ENCODE data around the gene CDC16. TPM values are rescaled to one million over a fixed set of nuclear protein-coding genes. Genes with fewer than 3 reads are reported as not detected.

Gene CDC16
- total and polyA plus RNA-seq, 4 experiments from 2014 or later = 12.9 to 87.9 (median 53.7) TPM

GRCh38 chr13:114226699-114227323 lies 7.9 kb upstream of the CDC16 start:
- Histone ChIP-seq H3K4me1 (ENCODE audit: insufficient read depth, low read length) (peaks cover 34% of the 10 kb centered on the region), H3K36me3 (ENCODE audit: insufficient read depth, low read length) (no peaks in the 10 kb centered on the region), H3K27ac (ENCODE audit: low read depth, low read length) (no peak overlapping the region), H3K27me3 (ENCODE audit: insufficient read depth, low read length) (no peaks in the 10 kb centered on the region), H3K9me3 (ENCODE audit: control insufficient read depth in 1 of 2, low read length in 2 of 2) (no peaks in the 10 kb centered on the region), H3K4me3 (ENCODE audit: low read length in 2 of 2) (no peak overlapping the region)
- Mint-ChIP-seq H3K4me3 (peak overlapping the region; percentile 7 to 74 (median 48)), H3K9me3 (no peaks in the 10 kb centered on the region), H3K4me1 (peaks cover 26 to 45% (median 36%) of the 10 kb centered on the region in 4 donors), H3K36me3 (no peaks in the 10 kb centered on the region), H3K27ac (peak overlapping the region; percentile 69 to 89 (median 78)), H3K27me3 (peaks cover 3% of the 10 kb centered on the region in 2 donors)
- POLR2A ChIA-PET (ENCODE audit: partially characterized antibody) = interaction anchor here (0.9 to 2.7 kb wide), 9 partner anchors 65 to 116 kb away, joined by 3 to 15 read pairs (median 5); no protein-coding TSS in a partner anchor
- intact Hi-C loops (cut with micrococcal nuclease) = loop anchor here (1.0 to 2.0 kb wide), 6 partner anchors 79 to 276 kb away; no protein-coding TSS in a partner anchor
- DNase-seq = peak; percentile 75 to 80 (median 78)
- CTCF ChIA-PET (ENCODE audit: partially characterized antibody) = interaction anchor here (0.8 to 1.8 kb wide), 16 partner anchors 13 to 273 kb away, joined by 3 to 22 read pairs (median 4); no protein-coding TSS in a partner anchor

GRCh38 chr13:114227528-114227927 lies 7.2 kb upstream of the CDC16 start:
- Histone ChIP-seq H3K9me3 (ENCODE audit: control insufficient read depth in 1 of 2, low read length in 2 of 2) (no peaks in the 10 kb centered on the region), H3K4me1 (ENCODE audit: insufficient read depth, low read length) (peaks cover 31% of the 10 kb centered on the region), H3K4me3 (ENCODE audit: low read length in 2 of 2) (no peak overlapping the region), H3K36me3 (ENCODE audit: insufficient read depth, low read length) (no peaks in the 10 kb centered on the region), H3K27me3 (ENCODE audit: insufficient read depth, low read length) (no peaks in the 10 kb centered on the region), H3K27ac (ENCODE audit: low read depth, low read length) (no peak overlapping the region)
- Mint-ChIP-seq H3K36me3 (no peaks in the 10 kb centered on the region), H3K4me1 (peaks cover 24 to 38% (median 30%) of the 10 kb centered on the region in 4 donors), H3K4me3 (peak overlapping the region in 2 of 8 donors; percentile 27 to 69), H3K9me3 (no peaks in the 10 kb centered on the region), H3K27ac (peak overlapping the region in 4 of 7 donors; percentile 0 to 64 (median 20)), H3K27me3 (peaks cover 3% of the 10 kb centered on the region in 2 donors)
- intact Hi-C loops (cut with micrococcal nuclease) = loop anchor here (2.0 kb wide), 1 partner anchor 85 kb away; no protein-coding TSS in a partner anchor
- no peak for DNase-seq
- ChIA-PET CTCF (ENCODE audit: partially characterized antibody) (interaction anchor here (0.6 to 1.8 kb wide), 6 partner anchors 9 to 407 kb away, joined by 4 to 8 read pairs (median 6); no protein-coding TSS in a partner anchor), POLR2A (ENCODE audit: partially characterized antibody) (interaction anchor here (1.2 to 2.7 kb wide), 3 partner anchors 85 to 162 kb away, joined by 4 to 12 read pairs (median 5); no protein-coding TSS in a partner anchor)

GRCh38 chr13:114228176-114228575 lies 6.5 kb upstream of the CDC16 start:
- H3K36me3 Mint-ChIP-seq = no peaks in the 10 kb centered on the region
- ChIA-PET POLR2A (ENCODE audit: partially characterized antibody) (interaction anchor here (0.9 to 2.7 kb wide), 5 partner anchors 86 to 162 kb away, joined by 3 to 12 read pairs (median 4); no protein-coding TSS in a partner anchor), CTCF (ENCODE audit: partially characterized antibody) (interaction anchor here (0.6 to 1.7 kb wide), 4 partner anchors 8 to 408 kb away, joined by 4 to 7 read pairs (median 4); no protein-coding TSS in a partner anchor)
- H3K4me1 ChIP-seq (ENCODE audit: insufficient read depth, low read length) = peaks cover 31% of the 10 kb centered on the region
- peaks cover 3% of the 10 kb centered on the region in 2 donors for H3K27me3 Mint-ChIP-seq
- H3K9me3 ChIP-seq (ENCODE audit: control insufficient read depth in 1 of 2, low read length in 2 of 2) = no peaks in the 10 kb centered on the region
- H3K36me3 ChIP-seq (ENCODE audit: insufficient read depth, low read length) = no peaks in the 10 kb centered on the region
- H3K27me3 ChIP-seq (ENCODE audit: insufficient read depth, low read length) = no peaks in the 10 kb centered on the region
- intact Hi-C loops (cut with micrococcal nuclease) = no loop called here
- H3K9me3 Mint-ChIP-seq = peaks cover 0 to 2% (median 0%) of the 10 kb centered on the region in 8 donors
- no peak overlapping the region for H3K27ac Mint-ChIP-seq
- no peak overlapping the region for H3K4me3 Mint-ChIP-seq
- peaks cover 24 to 35% (median 28%) of the 10 kb centered on the region in 4 donors for H3K4me1 Mint-ChIP-seq
- H3K27ac ChIP-seq (ENCODE audit: low read depth, low read length) = no peak overlapping the region
- H3K4me3 ChIP-seq (ENCODE audit: low read length in 2 of 2) = no peak overlapping the region
- no peak for DNase-seq

GRCh38 chr13:114229506-114229905 lies 5.2 kb upstream of the CDC16 start:
- Mint-ChIP-seq H3K27me3 (peaks cover 3% of the 10 kb centered on the region in 2 donors), H3K4me1 (peaks cover 23 to 34% (median 29%) of the 10 kb centered on the region in 4 donors), H3K36me3 (peaks cover 0 to 1% of the 10 kb centered on the region in 2 donors), H3K4me3 (no peak overlapping the region), H3K27ac (no peak overlapping the region), H3K9me3 (peaks cover 0 to 2% (median 0%) of the 10 kb centered on the region in 8 donors)
- no peak overlapping the region for H3K27ac ChIP-seq (ENCODE audit: low read depth, low read length)
- no peak for DNase-seq
- H3K36me3 ChIP-seq (ENCODE audit: insufficient read depth, low read length) = no peaks in the 10 kb centered on the region
- ChIA-PET POLR2A (ENCODE audit: partially characterized antibody) (interaction anchor here (1.1 to 1.2 kb wide), 2 partner anchors 99 to 119 kb away, joined by 3 to 4 read pairs; no protein-coding TSS in a partner anchor), CTCF (ENCODE audit: partially characterized antibody) (no interaction called here)
- no peak overlapping the region for H3K4me3 ChIP-seq (ENCODE audit: low read length in 2 of 2)
- intact Hi-C loops (cut with micrococcal nuclease) = no loop called here
- no peaks in the 10 kb centered on the region for H3K9me3 ChIP-seq (ENCODE audit: control insufficient read depth in 1 of 2, low read length in 2 of 2)
- peaks cover 29% of the 10 kb centered on the region for H3K4me1 ChIP-seq (ENCODE audit: insufficient read depth, low read length)
- no peaks in the 10 kb centered on the region for H3K27me3 ChIP-seq (ENCODE audit: insufficient read depth, low read length)

GRCh38 chr13:114230117-114230516 lies 4.6 kb upstream of the CDC16 start:
- Mint-ChIP-seq H3K4me1 (peaks cover 17 to 30% (median 23%) of the 10 kb centered on the region in 4 donors), H3K4me3 (no peak overlapping the region), H3K27ac (no peak overlapping the region), H3K9me3 (peaks cover 0 to 2% (median 0%) of the 10 kb centered on the region in 8 donors), H3K27me3 (peaks cover 3% of the 10 kb centered on the region in 2 donors), H3K36me3 (peaks cover 0 to 2% of the 10 kb centered on the region in 2 donors)
- no peaks in the 10 kb centered on the region for H3K36me3 ChIP-seq (ENCODE audit: insufficient read depth, low read length)
- CTCF ChIA-PET (ENCODE audit: partially characterized antibody) = no interaction called here
- POLR2A ChIA-PET (ENCODE audit: partially characterized antibody) = interaction anchor here (1.1 kb wide), 1 partner anchor 99 kb away, joined by 3 read pairs; no protein-coding TSS in a partner anchor
- no peaks in the 10 kb centered on the region for H3K27me3 ChIP-seq (ENCODE audit: insufficient read depth, low read length)
- intact Hi-C loops (cut with micrococcal nuclease) = no loop called here
- DNase-seq = no peak
- H3K27ac ChIP-seq (ENCODE audit: low read depth, low read length) = no peak overlapping the region
- no peak overlapping the region for H3K4me3 ChIP-seq (ENCODE audit: low read length in 2 of 2)
- H3K4me1 ChIP-seq (ENCODE audit: insufficient read depth, low read length) = peaks cover 25% of the 10 kb centered on the region
- no peaks in the 10 kb centered on the region for H3K9me3 ChIP-seq (ENCODE audit: control insufficient read depth in 1 of 2, low read length in 2 of 2)

GRCh38 chr13:114230575-114230974 lies 4.1 kb upstream of the CDC16 start:
- intact Hi-C loops (cut with micrococcal nuclease) = no loop called here
- DNase-seq = no peak

GRCh38 chr13:114231886-114232285 lies 2.8 kb upstream of the CDC16 start:
- no peak overlapping the region for H3K4me3 Mint-ChIP-seq
- CTCF ChIA-PET (ENCODE audit: partially characterized antibody) = no interaction called here

More at GRCh38 chr13:114230575-114230974, 4.1 kb upstream of the CDC16 start:
- peaks cover 21 to 32% (median 25%) of the 10 kb centered on the region in 4 donors for H3K4me1 Mint-ChIP-seq
- no peak overlapping the region for H3K27ac Mint-ChIP-seq
- H3K36me3 ChIP-seq (ENCODE audit: insufficient read depth, low read length) = no peaks in the 10 kb centered on the region
- H3K9me3 ChIP-seq (ENCODE audit: control insufficient read depth in 1 of 2, low read length in 2 of 2) = no peaks in the 10 kb centered on the region
- H3K27ac ChIP-seq (ENCODE audit: low read depth, low read length) = no peak overlapping the region
- no peaks in the 10 kb centered on the region for H3K27me3 ChIP-seq (ENCODE audit: insufficient read depth, low read length)
- peaks cover 27% of the 10 kb centered on the region for H3K4me1 ChIP-seq (ENCODE audit: insufficient read depth, low read length)
- CTCF ChIA-PET (ENCODE audit: partially characterized antibody) = no interaction called here
- peaks cover 0 to 2% (median 0%) of the 10 kb centered on the region in 8 donors for H3K9me3 Mint-ChIP-seq
- POLR2A ChIA-PET (ENCODE audit: partially characterized antibody) = no interaction called here
- no peak overlapping the region for H3K4me3 Mint-ChIP-seq
- H3K36me3 Mint-ChIP-seq = peaks cover 0 to 5% of the 10 kb centered on the region in 2 donors
- no peak overlapping the region for H3K4me3 ChIP-seq (ENCODE audit: low read length in 2 of 2)
- H3K27me3 Mint-ChIP-seq = peaks cover 3% of the 10 kb centered on the region in 2 donors

More at GRCh38 chr13:114231886-114232285, 2.8 kb upstream of the CDC16 start:
- H3K9me3 Mint-ChIP-seq = peaks cover 0 to 2% (median 0%) of the 10 kb centered on the region in 8 donors
- DNase-seq = no peak
- no peak overlapping the region for H3K27ac ChIP-seq (ENCODE audit: low read depth, low read length)
- H3K27ac Mint-ChIP-seq = no peak overlapping the region
- intact Hi-C loops (cut with micrococcal nuclease) = no loop called here
- no peaks in the 10 kb centered on the region for H3K27me3 ChIP-seq (ENCODE audit: insufficient read depth, low read length)
- no peaks in the 10 kb centered on the region for H3K9me3 ChIP-seq (ENCODE audit: control insufficient read depth in 1 of 2, low read length in 2 of 2)
- H3K36me3 Mint-ChIP-seq = peaks cover 0 to 11% of the 10 kb centered on the region in 2 donors
- no peaks in the 10 kb centered on the region for H3K36me3 ChIP-seq (ENCODE audit: insufficient read depth, low read length)
- no peak overlapping the region for H3K4me3 ChIP-seq (ENCODE audit: low read length in 2 of 2)
- POLR2A ChIA-PET (ENCODE audit: partially characterized antibody) = no interaction called here
- H3K4me1 Mint-ChIP-seq = peaks cover 17 to 27% (median 24%) of the 10 kb centered on the region in 4 donors
- peaks cover 3% of the 10 kb centered on the region in 2 donors for H3K27me3 Mint-ChIP-seq
- H3K4me1 ChIP-seq (ENCODE audit: insufficient read depth, low read length) = peaks cover 25% of the 10 kb centered on the region

All from CD4-positive, alpha-beta memory T cell (primary cell).